HepG2 (cell line): ENCODE results near the gene ANKRD60. TPM values are rescaled to one million over a fixed set of nuclear protein-coding genes. Genes with fewer than 3 reads are reported as not detected.

Experiments used
- ATRX ChIP-seq: sonication (generic); formaldehyde crosslinking; IDR thresholded peaks from 2 replicates; pipeline ENCODE4 v1.4.0; 2020; ENCODE audit warnings: missing genetic modification reagents, borderline replicate concordance
- CBFB ChIP-seq: sonication (generic); formaldehyde crosslinking; IDR thresholded peaks from 2 replicates; pipeline ENCODE4 v1.4.0; 2020; ENCODE audit warnings: missing genetic modification reagents
- CC2D1A ChIP-seq: sonication (generic); formaldehyde crosslinking; IDR thresholded peaks from 2 replicates; pipeline ENCODE4 v1.8.1; 2023; ENCODE audit warnings: mild to moderate bottlenecking, missing genetic modification reagents
- CEBPG ChIP-seq: IDR thresholded peaks from 2 replicates; pipeline ENCODE4 v1.6.1; 2016
- ELF1 ChIP-seq: sonication (generic); formaldehyde crosslinking; IDR thresholded peaks from 2 replicates; pipeline ENCODE4 v1.4.0; 2020; ENCODE audit warnings: missing genetic modification reagents
- KMT2A ChIP-seq: sonication (generic); formaldehyde crosslinking; IDR thresholded peaks from 2 replicates; pipeline ENCODE4 v1.4.0; 2020; ENCODE audit warnings: missing genetic modification reagents
- NFKB2 ChIP-seq: sonication (generic); formaldehyde crosslinking; IDR thresholded peaks from 2 replicates; pipeline ENCODE4 v1.4.0; 2020; ENCODE audit warnings: missing genetic modification reagents, borderline replicate concordance
- POLR2A ChIP-seq, 2 experiments: IDR thresholded peaks; 2 replicates each; pipeline ENCODE4 v1.6.1; 2011; ENCODE audit warnings: low read depth in 2 of 2, low read length in 2 of 2, mild to moderate bottlenecking in 1 of 2, moderate library complexity in 1 of 2; ENCODE audit not compliant: insufficient read depth in 1 of 2
- RAD51 ChIP-seq: fragments of 450-650 bp; IDR thresholded peaks from 2 replicates; pipeline ENCODE4 v1.6.1; 2016; ENCODE audit warnings: borderline replicate concordance
- SETDB1 ChIP-seq: sonication (generic); formaldehyde crosslinking; IDR thresholded peaks from 2 replicates; pipeline ENCODE4 v1.5.1; 2020; ENCODE audit warnings: missing genetic modification reagents, mild to moderate bottlenecking, borderline replicate concordance
- SOX13 ChIP-seq, 3 experiments: fragments of 450-650 bp in 1 of 3; sonication (generic) in 1 of 3; formaldehyde crosslinking in 1 of 3; IDR thresholded peaks in 2 of 3; conservative IDR thresholded peaks in 1 of 3; 2 replicates each; pipeline versions ENCODE4 v1.5.0 to v1.6.1; 2016 to 2020; ENCODE audit warnings: antibody characterized with exemption in 1 of 3, mild to moderate bottlenecking in 1 of 3, missing compliant biosample characterization in 1 of 3, missing genetic modification reagents in 1 of 3, moderate library complexity in 1 of 3
- SPEN ChIP-seq: sonication (generic); formaldehyde crosslinking; IDR thresholded peaks from 2 replicates; pipeline ENCODE4 v1.5.1; 2020; ENCODE audit warnings: low read depth, mild to moderate bottlenecking, missing genetic modification reagents
- TOPORS ChIP-seq: sonication (generic); formaldehyde crosslinking; IDR thresholded peaks from 2 replicates; pipeline ENCODE4 v1.8.0; 2023; ENCODE audit warnings: mild to moderate bottlenecking, missing genetic modification reagents
- WIZ ChIP-seq: sonication (generic); formaldehyde crosslinking; IDR thresholded peaks from 2 replicates; pipeline ENCODE4 v1.5.1; 2020; ENCODE audit warnings: mild to moderate bottlenecking, missing genetic modification reagents
- ZNF230 ChIP-seq: sonication (generic); formaldehyde crosslinking; IDR thresholded peaks from 2 replicates; pipeline ENCODE4 v1.4.0; 2020; ENCODE audit warnings: mild to moderate bottlenecking, missing genetic modification reagents
- polyA plus RNA-seq, 8 experiments: library from polyadenylated mRNA; depleted of rRNA in 3 of 8; stranded (reverse) in 7 of 8; unstranded in 1 of 8; fragments of >200 nt; fragmentation: Illumina TruSeq in 4 of 8; extraction: Trizol in 4 of 8; gene quantifications; 2 replicates each; pipeline versions ENCODE4 v1.2.1 to v1.2.3, GENCODE V29; 2011 to 2016; ENCODE audit warnings: low read depth in 4 of 8, missing spikeins in 1 of 8, mixed read lengths in 1 of 8; ENCODE audit not compliant: insufficient read depth in 1 of 8
- total RNA-seq, 5 experiments: library from RNA; depleted of rRNA; stranded (reverse); fragments of >200 nt; fragmentation: Illumina TruSeq; extraction: Trizol; gene quantifications; 2 replicates each; pipeline ENCODE4 v1.2.3, GENCODE V29; 2016; ENCODE audit warnings: low read depth in 1 of 5
- TF ChIP-seq, protein P1 (sequence below): IDR thresholded peaks from 2 replicates; pipeline ENCODE4 v1.6.1; 2016; ENCODE audit warnings: low read depth
- TF ChIP-seq, protein P2 (sequence below): IDR thresholded peaks from 2 replicates; pipeline ENCODE4 v1.6.1; 2016
- TF ChIP-seq, protein P3 (sequence below): sonication (generic); formaldehyde crosslinking; IDR thresholded peaks from 2 replicates; pipeline ENCODE4 v1.4.0; 2020; ENCODE audit warnings: missing genetic modification reagents, borderline replicate concordance

The ANKRD60 gene
- total and polyA plus RNA-seq, 2 of the 13 experiments (the other 11 are each of a cell fraction or from before 2014, with no cell fraction given), result not detected

DNA sequence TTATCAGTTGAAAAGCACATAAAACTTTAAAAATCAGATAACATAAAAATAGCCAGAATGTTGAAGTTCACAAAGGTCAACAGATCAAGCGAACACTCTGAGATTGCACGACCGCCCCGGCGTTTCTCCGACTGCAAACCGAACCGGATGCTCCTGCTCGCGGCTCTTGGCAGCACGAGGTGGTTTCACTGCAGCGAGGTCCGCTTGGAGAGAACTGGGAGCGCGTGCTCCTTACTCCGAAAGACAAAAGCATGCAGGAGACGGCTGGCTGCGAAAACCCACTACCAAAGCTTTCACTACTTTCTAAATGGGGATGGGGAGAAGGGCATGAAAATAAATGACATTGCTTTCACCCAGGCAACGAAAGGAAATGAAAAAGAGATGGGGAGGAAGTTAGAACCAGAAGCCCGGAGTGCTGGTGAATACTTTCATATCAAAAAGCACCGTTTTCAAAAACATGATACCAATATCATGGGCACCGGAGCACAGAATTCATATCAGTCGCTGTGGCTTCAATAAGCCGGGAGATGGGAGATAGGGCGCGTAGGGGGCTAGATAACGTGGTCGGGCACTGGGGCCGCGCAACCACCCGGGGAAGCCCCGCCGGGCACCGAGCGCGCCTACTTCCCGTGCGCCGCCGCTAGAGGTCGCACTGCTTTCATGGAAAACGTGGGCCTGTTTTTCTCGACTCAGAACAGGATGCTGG lies 8.3 kb upstream of the ANKRD60 start (continued):
- no peak for TF ChIP-seq ATRX (CRISPR knock-in tag)
- no peak for TF ChIP-seq WIZ
- no peak for TF ChIP-seq RAD51
- TF ChIP-seq, protein P1, sequence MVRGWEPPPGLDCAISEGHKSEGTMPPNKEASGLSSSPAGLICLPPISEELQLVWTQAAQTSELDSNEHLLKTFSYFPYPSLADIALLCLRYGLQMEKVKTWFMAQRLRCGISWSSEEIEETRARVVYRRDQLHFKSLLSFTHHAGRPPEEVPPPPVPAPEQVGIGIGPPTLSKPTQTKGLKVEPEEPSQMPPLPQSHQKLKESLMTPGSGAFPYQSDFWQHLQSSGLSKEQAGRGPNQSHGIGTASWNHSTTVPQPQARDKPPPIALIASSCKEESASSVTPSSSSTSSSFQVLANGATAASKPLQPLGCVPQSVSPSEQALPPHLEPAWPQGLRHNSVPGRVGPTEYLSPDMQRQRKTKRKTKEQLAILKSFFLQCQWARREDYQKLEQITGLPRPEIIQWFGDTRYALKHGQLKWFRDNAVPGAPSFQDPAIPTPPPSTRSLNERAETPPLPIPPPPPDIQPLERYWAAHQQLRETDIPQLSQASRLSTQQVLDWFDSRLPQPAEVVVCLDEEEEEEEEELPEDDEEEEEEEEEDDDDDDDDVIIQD (CRISPR knock-in tag), result no peak
- no peak for TF ChIP-seq TOPORS (CRISPR knock-in tag)
- TF ChIP-seq CEBPG, result no peak
- TF ChIP-seq KMT2A, result no peak
- no peak for TF ChIP-seq ZNF230 (CRISPR knock-in tag)
- TF ChIP-seq, protein P2, sequence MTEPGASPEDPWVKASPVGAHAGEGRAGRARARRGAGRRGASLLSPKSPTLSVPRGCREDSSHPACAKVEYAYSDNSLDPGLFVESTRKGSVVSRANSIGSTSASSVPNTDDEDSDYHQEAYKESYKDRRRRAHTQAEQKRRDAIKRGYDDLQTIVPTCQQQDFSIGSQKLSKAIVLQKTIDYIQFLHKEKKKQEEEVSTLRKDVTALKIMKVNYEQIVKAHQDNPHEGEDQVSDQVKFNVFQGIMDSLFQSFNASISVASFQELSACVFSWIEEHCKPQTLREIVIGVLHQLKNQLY, result no peak
- TF ChIP-seq ELF1 (CRISPR knock-in tag), result 0 out of 2 replicates have a peak, but pooled peaks have one; percentile 17
- no peak for TF ChIP-seq SETDB1 (CRISPR knock-in tag)
- TF ChIP-seq SOX13 (IDR thresholded peaks at IDR 0.05), result no peak
- no peak for TF ChIP-seq SOX13 (CRISPR knock-in tag; conservative IDR thresholded peaks at IDR 0.05 in 1 of 2, IDR thresholded peaks at IDR 0.05 in 1 of 2)
- 0 out of 2 replicates have a peak, but pooled peaks have one; percentile 29 for TF ChIP-seq SPEN (CRISPR knock-in tag)
- TF ChIP-seq CC2D1A (CRISPR knock-in tag), result no peak
- no peak for TF ChIP-seq CBFB
- no peak for TF ChIP-seq POLR2A (IDR thresholded peaks at IDR 0.05; ENCODE audit: insufficient read depth in 1 of 2, low read depth in 2 of 2, low read length in 2 of 2)
- TF ChIP-seq, protein P3, sequence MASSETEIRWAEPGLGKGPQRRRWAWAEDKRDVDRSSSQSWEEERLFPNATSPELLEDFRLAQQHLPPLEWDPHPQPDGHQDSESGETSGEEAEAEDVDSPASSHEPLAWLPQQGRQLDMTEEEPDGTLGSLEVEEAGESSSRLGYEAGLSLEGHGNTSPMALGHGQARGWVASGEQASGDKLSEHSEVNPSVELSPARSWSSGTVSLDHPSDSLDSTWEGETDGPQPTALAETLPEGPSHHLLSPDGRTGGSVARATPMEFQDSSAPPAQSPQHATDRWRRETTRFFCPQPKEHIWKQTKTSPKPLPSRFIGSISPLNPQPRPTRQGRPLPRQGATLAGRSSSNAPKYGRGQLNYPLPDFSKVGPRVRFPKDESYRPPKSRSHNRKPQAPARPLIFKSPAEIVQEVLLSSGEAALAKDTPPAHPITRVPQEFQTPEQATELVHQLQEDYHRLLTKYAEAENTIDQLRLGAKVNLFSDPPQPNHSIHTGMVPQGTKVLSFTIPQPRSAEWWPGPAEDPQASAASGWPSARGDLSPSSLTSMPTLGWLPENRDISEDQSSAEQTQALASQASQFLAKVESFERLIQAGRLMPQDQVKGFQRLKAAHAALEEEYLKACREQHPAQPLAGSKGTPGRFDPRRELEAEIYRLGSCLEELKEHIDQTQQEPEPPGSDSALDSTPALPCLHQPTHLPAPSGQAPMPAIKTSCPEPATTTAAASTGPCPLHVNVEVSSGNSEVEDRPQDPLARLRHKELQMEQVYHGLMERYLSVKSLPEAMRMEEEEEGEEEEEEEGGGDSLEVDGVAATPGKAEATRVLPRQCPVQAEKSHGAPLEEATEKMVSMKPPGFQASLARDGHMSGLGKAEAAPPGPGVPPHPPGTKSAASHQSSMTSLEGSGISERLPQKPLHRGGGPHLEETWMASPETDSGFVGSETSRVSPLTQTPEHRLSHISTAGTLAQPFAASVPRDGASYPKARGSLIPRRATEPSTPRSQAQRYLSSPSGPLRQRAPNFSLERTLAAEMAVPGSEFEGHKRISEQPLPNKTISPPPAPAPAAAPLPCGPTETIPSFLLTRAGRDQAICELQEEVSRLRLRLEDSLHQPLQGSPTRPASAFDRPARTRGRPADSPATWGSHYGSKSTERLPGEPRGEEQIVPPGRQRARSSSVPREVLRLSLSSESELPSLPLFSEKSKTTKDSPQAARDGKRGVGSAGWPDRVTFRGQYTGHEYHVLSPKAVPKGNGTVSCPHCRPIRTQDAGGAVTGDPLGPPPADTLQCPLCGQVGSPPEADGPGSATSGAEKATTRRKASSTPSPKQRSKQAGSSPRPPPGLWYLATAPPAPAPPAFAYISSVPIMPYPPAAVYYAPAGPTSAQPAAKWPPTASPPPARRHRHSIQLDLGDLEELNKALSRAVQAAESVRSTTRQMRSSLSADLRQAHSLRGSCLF (CRISPR knock-in tag), result no peak
- peak; percentile 53; the same call in 1 of the 2 replicates for TF ChIP-seq NFKB2 (CRISPR knock-in tag)
